Parietal lobe (tissue), 1 donor: ENCODE measurements around the gene ELP2. TPM values are rescaled to one million over a fixed set of nuclear protein-coding genes. Genes with fewer than 3 reads are reported as not detected.

ENCODE experiments used
- total RNA-seq: library from RNA; depleted of rRNA; stranded (reverse); fragments of >200 nt; gene quantifications from one replicate; pipeline ENCODE4 v1.2.3, GENCODE V29; 2014

Gene ELP2
- total RNA-seq = 197 TPM

GRCh38 chr18:36129300-36130038 lies at the start of gene ELP2, which contains the start of gene SLC39A6:
ELP2 (plus strand) TSS chr18:36129899; CDS start chr18:36129934, 35 bp downstream.
SLC39A6 (minus strand) TSS chr18:36129340; CDS start chr18:36127007, 2,333 bp downstream.

GRCh38 chr18:36187193-36187825 lies 57.6 kb downstream of the ELP2 start, which contains the start of gene MOCOS:
MOCOS (plus strand) TSS chr18:36187497; CDS start chr18:36187540, 43 bp downstream.

Other genes starting within 250 kb of the ELP2 start
- 137 TPM for gene RPRD1A, start 62.3 kb upstream of the ELP2 start, total RNA-seq
- gene SLC39A6, start 559 bp upstream of the ELP2 start, total RNA-seq = 200 TPM
- 0.31 TPM for gene MOCOS, start 57.6 kb downstream of the ELP2 start, total RNA-seq
- 84.5 TPM for gene FHOD3, start 167.8 kb downstream of the ELP2 start, total RNA-seq